MCF 10A (cell line): ENCODE results near the gene SPIRE1. TPM values are rescaled to one million over a fixed set of nuclear protein-coding genes. Genes with fewer than 3 reads are reported as not detected.
A peak's percentile ranks its signal among the peaks of the same experiment; 100 is the strongest.

ENCODE experiments used
- BruUV-seq: library from RNA; stranded (reverse); fragments of 400-500 nt; replicated peaks from 2 replicates; lab custom pipeline; 2021; lab: Mats Ljungman, UMichigan
- CTCF ChIA-PET: fragments of 300-600 bp; sonication (Branson Sonifier 250); formaldehyde crosslinking; extraction: SDS; loops from one replicate; lab custom pipeline; 2021; ENCODE audit warnings: antibody characterized with exemption, inconsistent platforms; lab: Yijun Ruan, JAX
- POLR2A ChIA-PET: fragments of 300-600, 350-650 bp; sonication (Branson Sonifier 250); formaldehyde crosslinking; extraction: SDS; loops from one replicate; lab custom pipeline; 2020; ENCODE audit warnings: antibody characterized with exemption, inconsistent platforms; lab: Yijun Ruan, JAX
- DNase-seq: peaks from one replicate; pipeline ENCODE4 v3.0.0-alpha.2; 2018; ENCODE audit not compliant: unreplicated experiment
- H3K27ac Mint-ChIP-seq: one replicate; pipeline ENCODE4 v1.8.0; 2022; ENCODE audit warnings: mild to moderate bottlenecking, low read depth, mixed read lengths; ENCODE audit not compliant: unreplicated experiment
- H3K27me3 Mint-ChIP-seq: one replicate; pipeline ENCODE4 v1.8.0; 2022; ENCODE audit warnings: mixed read lengths; ENCODE audit not compliant: insufficient read depth, unreplicated experiment
- H3K36me3 Mint-ChIP-seq: one replicate; pipeline ENCODE4 v1.8.0; 2022; ENCODE audit warnings: mild to moderate bottlenecking, moderate library complexity, mixed read lengths; ENCODE audit not compliant: insufficient read depth, unreplicated experiment
- H3K4me1 Mint-ChIP-seq: one replicate; pipeline ENCODE4 v1.8.0; 2022; ENCODE audit warnings: mixed read lengths; ENCODE audit not compliant: insufficient read depth, unreplicated experiment
- H3K4me3 Mint-ChIP-seq: one replicate; pipeline ENCODE4 v1.8.0; 2022; ENCODE audit warnings: mild to moderate bottlenecking, moderate library complexity, mixed read lengths; ENCODE audit not compliant: unreplicated experiment
- H3K9me3 Mint-ChIP-seq: one replicate; pipeline ENCODE4 v1.8.0; 2022; ENCODE audit warnings: mixed read lengths; ENCODE audit not compliant: unreplicated experiment
- CTCF ChIP-seq: fragments of 200-600 bp; IDR thresholded peaks from one replicate; pipeline ENCODE4 v1.8.0; 2022; ENCODE audit warnings: antibody characterized with exemption, mild to moderate bottlenecking; ENCODE audit not compliant: unreplicated experiment
- intact Hi-C: fragments of 100-400 bp; cut with micrococcal nuclease; formaldehyde crosslinking; loops from 2 replicates; pipeline ENCODE4 v1.14.1; 2022
- total RNA-seq: library from RNA; stranded (reverse); gene quantifications from 2 replicates; pipeline ENCODE4 v1.2.3, GENCODE V29; 2022

Gene SPIRE1
- total RNA-seq, 1 experiment from 2014 or later: 78.2 TPM

- peaks cover 5% of the 10 kb centered on the region for H3K36me3 Mint-ChIP-seq
- no peak overlapping the region for H3K4me3 Mint-ChIP-seq
- POLR2A ChIA-PET: interaction anchor here (0.7 to 4.1 kb wide), 17 partner anchors 8 to 221 kb away, joined by 3 to 37 read pairs (median 5); partner anchors contain the start of genes AFG3L2 and SPIRE1
- intact Hi-C loops: loop anchor here (2.0 kb wide), 1 partner anchor 44 kb away; no protein-coding TSS in a partner anchor
- TF ChIP-seq CTCF: no peak
- peaks cover 36% of the 10 kb centered on the region for H3K4me1 Mint-ChIP-seq
- H3K27me3 Mint-ChIP-seq: no peaks in the 10 kb centered on the region
- TSS peak; percentile 97 for BruUV-seq
- CTCF ChIA-PET: interaction anchor here (0.6 to 1.8 kb wide), 5 partner anchors 15 to 206 kb away, joined by 3 to 5 read pairs (median 4); no protein-coding TSS in a partner anchor
- H3K27ac Mint-ChIP-seq: peak overlapping the region; percentile 84
- no peak for DNase-seq
- H3K9me3 Mint-ChIP-seq: no peaks in the 10 kb centered on the region
These were observed 59.6 kb downstream of the SPIRE1 start for GRCh38 chr18:12598181-12598930.

GRCh38 chr18:12597760-12598159 lies 60.1 kb downstream of the SPIRE1 start:
- POLR2A ChIA-PET: interaction anchor here (0.7 to 4.1 kb wide), 15 partner anchors 9 to 221 kb away, joined by 3 to 37 read pairs (median 5); partner anchors contain the start of genes AFG3L2 and PRELID3A
- Mint-ChIP-seq H3K9me3 (no peaks in the 10 kb centered on the region), H3K4me1 (peaks cover 36% of the 10 kb centered on the region), H3K27ac (peak overlapping the region; percentile 84), H3K27me3 (no peaks in the 10 kb centered on the region), H3K4me3 (peak overlapping the region; percentile 3), H3K36me3 (peaks cover 5% of the 10 kb centered on the region)
- intact Hi-C loops: loop anchor here (2.0 kb wide), 1 partner anchor 43 kb away; no protein-coding TSS in a partner anchor
- no peak for TF ChIP-seq CTCF
- peak; percentile 83 for DNase-seq
- CTCF ChIA-PET: interaction anchor here (0.7 to 1.8 kb wide), 4 partner anchors 44 to 207 kb away, joined by 4 to 5 read pairs (median 4); no protein-coding TSS in a partner anchor
- no TSS peak for BruUV-seq

GRCh38 chr18:12595571-12596255 lies 62.2 kb downstream of the SPIRE1 start:
- peaks cover 36% of the 10 kb centered on the region for H3K4me1 Mint-ChIP-seq
- intact Hi-C loops: no loop called here
- H3K27ac Mint-ChIP-seq: peak overlapping the region; percentile 74
- H3K9me3 Mint-ChIP-seq: no peaks in the 10 kb centered on the region
- ChIA-PET CTCF (interaction anchor here (1.3 kb wide), 1 partner anchor 11 kb away, joined by 4 read pairs; no protein-coding TSS in a partner anchor), POLR2A (interaction anchor here (1.0 to 1.5 kb wide), 2 partner anchors 13 to 43 kb away, joined by 3 to 7 read pairs; no protein-coding TSS in a partner anchor)
- H3K36me3 Mint-ChIP-seq: peaks cover 9% of the 10 kb centered on the region
- H3K4me3 Mint-ChIP-seq: no peak overlapping the region
- no peak for TF ChIP-seq CTCF
- no peaks in the 10 kb centered on the region for H3K27me3 Mint-ChIP-seq
- BruUV-seq: no TSS peak
- DNase-seq: no peak
